KOPT-K1 (cell line): ENCODE measurements around the gene MS4A18.
"Not testable (repeated sequence)": the region's sequence is repeated elsewhere in the genome, so short reads cannot be mapped to it uniquely, and the experiment has no call there.

Experiments used
- H3K27ac ChIP-seq: fragments of 200-600 bp; sonication (generic); 2 replicates; pipeline ENCODE4 v1.5.1; 2016; ENCODE audit warnings: antibody characterized with exemption, mild to moderate bottlenecking, low read depth, low read length; ENCODE audit not compliant: poor library complexity, severe bottlenecking
- H3K36me3 ChIP-seq: fragments of 200-600 bp; sonication (generic); 2 replicates; pipeline ENCODE4 v1.5.1; 2017; ENCODE audit warnings: antibody characterized with exemption, mild to moderate bottlenecking, low read length, moderate library complexity; ENCODE audit not compliant: insufficient read depth
- H3K9me3 ChIP-seq: fragments of 200-600 bp; sonication (generic); 2 replicates; pipeline ENCODE4 v1.5.1; 2017; ENCODE audit warnings: antibody characterized with exemption, low read length, mild to moderate bottlenecking; ENCODE audit not compliant: insufficient read depth, poor library complexity, severe bottlenecking

The MS4A18 gene

DNA sequence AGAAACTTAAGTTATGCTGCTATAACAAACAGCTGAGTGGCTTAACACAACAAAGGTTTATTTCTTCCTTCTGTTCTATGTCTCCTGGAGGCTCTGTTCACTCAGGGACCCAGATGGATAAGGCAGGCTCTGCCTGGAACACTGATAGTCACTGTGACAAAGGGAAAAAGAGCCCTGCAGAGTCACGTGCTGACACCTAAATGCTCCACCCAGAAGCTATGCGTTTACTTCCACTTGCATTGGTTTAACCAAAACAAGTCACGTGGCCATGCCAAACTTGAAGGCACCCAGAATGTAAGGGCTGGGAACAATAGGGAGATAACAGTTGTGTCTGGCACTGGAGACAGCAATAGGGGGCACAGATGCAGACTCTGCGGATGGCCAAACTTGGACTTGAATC is 28.8 kb downstream of the MS4A18 start:
- Histone ChIP-seq H3K27ac (no peak overlapping the region), H3K9me3 (no peaks in the 10 kb centered on the region), H3K36me3 (no peaks in the 10 kb centered on the region)

GRCh38 chr11:60754887-60755286 is 30.4 kb downstream of the MS4A18 start:
- H3K27ac ChIP-seq = no peak overlapping the region
- H3K36me3 ChIP-seq = no peaks in the 10 kb centered on the region
- no peaks in the 10 kb centered on the region for H3K9me3 ChIP-seq

GRCh38 chr11:60756307-60757032 is 31.9 kb downstream of the MS4A18 start, which contains the start of gene MS4A15:
Gene MS4A15, plus strand, starts transcription at chr11:60756867. Its CDS starts 6,867 bp downstream, at chr11:60763734.
- H3K36me3 ChIP-seq = no peaks in the 10 kb centered on the region
- H3K27ac ChIP-seq = no peak within 1 kb of the TSS
- no peaks in the 10 kb centered on the region for H3K9me3 ChIP-seq

- Histone ChIP-seq H3K27ac (no peak overlapping the region), H3K9me3 (no peaks in the 10 kb centered on the region), H3K36me3 (no peaks in the 10 kb centered on the region)
Observed at GRCh38 chr11:60757231-60757800, 32.8 kb downstream of the MS4A18 start.

- not testable (repeated sequence) for H3K27ac ChIP-seq, H3K9me3 ChIP-seq, H3K36me3 ChIP-seq
Observed at GRCh38 chr11:60758671-60759070, 34.2 kb downstream of the MS4A18 start.

GRCh38 chr11:60759438-60760225 is 35.1 kb downstream of the MS4A18 start:
- H3K27ac ChIP-seq, H3K9me3 ChIP-seq, H3K36me3 ChIP-seq: not testable (repeated sequence)

DNA sequence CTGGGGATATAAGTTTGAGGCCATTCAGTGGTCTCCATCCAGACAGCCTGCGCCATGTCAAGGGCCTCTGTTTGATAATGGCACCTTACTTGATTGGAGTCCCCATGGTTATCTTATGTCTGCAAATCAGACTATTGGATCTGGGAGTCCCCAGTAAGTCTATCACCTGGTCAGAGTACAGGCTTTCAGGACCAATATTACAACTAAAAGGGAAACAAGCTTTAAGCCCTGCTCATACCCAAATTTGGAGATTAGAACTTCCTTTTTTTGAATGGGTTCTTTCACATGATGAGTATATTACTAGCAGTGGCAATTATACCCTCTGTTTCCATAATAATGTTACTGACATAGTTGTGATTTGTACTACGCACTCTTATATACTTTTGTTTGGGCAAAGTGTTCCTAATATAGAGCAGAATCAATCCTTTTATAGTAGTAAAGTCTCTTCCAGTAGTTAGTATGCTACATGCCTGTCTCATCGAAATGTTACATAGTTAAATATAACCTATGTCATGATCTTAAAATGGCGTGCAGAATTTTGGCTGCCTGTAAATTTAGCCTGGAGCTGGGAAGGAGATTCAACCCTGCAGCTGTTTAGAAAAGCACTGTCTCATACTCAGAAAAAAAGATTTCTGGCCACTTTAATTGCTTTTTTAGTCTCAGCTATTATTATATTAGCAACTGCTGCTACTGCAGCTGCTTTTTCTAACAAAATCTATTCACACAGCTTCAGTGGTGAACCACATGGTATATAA is 37.1 kb downstream of the MS4A18 start:
- no peak overlapping the region for H3K27ac ChIP-seq
- no peaks in the 10 kb centered on the region for H3K36me3 ChIP-seq
- no peaks in the 10 kb centered on the region for H3K9me3 ChIP-seq

DNA sequence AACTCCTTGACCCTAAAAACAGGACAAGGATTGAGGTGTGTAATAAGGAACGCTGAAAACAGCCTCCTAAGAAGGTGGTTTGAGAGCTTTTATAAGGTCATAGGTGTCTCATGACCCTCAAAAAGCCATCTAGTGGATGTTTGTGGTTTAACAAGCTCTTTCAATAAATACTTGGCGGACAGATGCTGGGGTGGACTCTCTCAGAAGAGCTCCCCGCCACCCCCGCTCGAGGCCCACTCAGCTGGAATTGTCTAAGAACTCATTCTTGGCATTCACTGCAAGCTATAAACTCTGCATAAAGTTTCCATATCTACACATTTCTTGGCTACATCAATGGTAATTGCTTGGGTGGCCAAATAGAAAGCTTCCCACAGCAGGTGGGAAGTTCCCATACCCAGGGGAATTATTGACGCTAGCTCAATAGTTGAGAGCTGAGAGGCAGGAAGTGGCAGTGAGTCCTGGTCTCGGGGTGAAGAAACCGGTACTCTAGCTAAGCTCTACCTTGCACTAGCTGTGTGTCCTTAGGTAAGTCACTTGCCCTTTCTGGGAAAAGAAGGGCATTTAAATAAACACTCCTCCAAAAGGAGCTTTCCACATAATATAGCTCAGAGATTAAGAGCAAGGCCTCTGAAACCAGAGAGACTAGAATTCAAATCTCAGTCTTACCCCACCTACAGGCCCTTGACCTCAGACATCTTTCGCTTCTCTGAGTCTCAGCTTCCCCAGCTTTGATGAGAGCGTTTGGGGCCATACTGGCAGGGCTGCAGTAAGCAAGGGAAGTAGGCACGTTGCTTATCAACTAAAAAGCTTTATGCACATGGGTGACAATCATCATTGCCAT is 38.6 kb downstream of the MS4A18 start:
- no peak overlapping the region for H3K27ac ChIP-seq
- H3K36me3 ChIP-seq = no peaks in the 10 kb centered on the region
- H3K9me3 ChIP-seq = no peaks in the 10 kb centered on the region

GRCh38 chr11:60763692-60764369 is 39.3 kb downstream of the MS4A18 start:
- no peaks in the 10 kb centered on the region for H3K36me3 ChIP-seq

GRCh38 chr11:60764879-60765278 is 40.4 kb downstream of the MS4A18 start:
- H3K27ac ChIP-seq = no peak overlapping the region
- no peaks in the 10 kb centered on the region for H3K9me3 ChIP-seq
- no peaks in the 10 kb centered on the region for H3K36me3 ChIP-seq

More at GRCh38 chr11:60763692-60764369, 39.3 kb downstream of the MS4A18 start:
- Histone ChIP-seq H3K27ac (no peak overlapping the region), H3K9me3 (no peaks in the 10 kb centered on the region)

GRCh38 chr11:60765355-60765754 is 40.8 kb downstream of the MS4A18 start:
- no peaks in the 10 kb centered on the region for H3K36me3 ChIP-seq
- H3K27ac ChIP-seq = no peak overlapping the region
- no peaks in the 10 kb centered on the region for H3K9me3 ChIP-seq

GRCh38 chr11:60766547-60766946 is 42.0 kb downstream of the MS4A18 start:
- Histone ChIP-seq H3K36me3 (no peaks in the 10 kb centered on the region), H3K27ac (no peak overlapping the region), H3K9me3 (no peaks in the 10 kb centered on the region)

DNA sequence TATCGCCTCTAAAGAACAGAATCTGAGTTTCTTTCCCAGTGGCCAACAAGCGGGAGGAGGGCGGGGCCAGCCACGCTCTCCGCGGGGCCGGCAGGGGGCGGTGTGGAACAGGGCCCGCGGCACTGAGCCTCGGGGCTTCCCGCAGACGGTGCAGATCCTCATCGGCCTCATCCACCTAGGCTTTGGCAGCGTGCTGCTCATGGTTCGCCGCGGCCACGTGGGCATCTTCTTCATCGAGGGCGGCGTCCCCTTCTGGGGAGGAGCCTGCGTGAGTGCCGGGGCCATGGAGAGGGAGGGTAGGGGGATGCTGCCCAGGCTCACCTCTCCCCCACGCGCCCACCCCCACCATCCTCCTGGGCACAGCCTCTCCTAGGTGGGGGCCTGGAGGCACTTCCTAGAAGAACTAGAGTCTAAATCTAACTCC is 42.9 kb downstream of the MS4A18 start:
- H3K36me3 ChIP-seq = no peaks in the 10 kb centered on the region
- H3K9me3 ChIP-seq = no peaks in the 10 kb centered on the region
- no peak overlapping the region for H3K27ac ChIP-seq

DNA sequence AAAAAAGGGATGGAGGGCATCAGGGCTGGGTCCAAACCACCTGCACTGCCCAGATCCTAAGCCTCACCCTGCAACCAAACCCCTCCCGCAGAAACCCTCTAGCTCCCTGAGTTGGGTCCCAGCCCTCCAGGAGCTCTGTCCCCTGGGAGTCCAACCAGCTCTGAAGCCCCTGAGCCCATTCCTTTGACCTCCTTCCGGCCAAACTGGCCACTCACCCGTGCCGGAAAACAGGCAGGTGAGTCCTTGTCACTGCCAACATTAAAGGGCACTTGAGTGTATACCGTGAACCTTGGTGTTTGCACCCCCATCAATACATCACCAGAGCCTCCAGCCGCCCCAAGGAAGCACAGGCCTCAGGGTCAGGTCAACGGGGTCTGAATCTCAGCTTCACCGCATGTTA is 43.7 kb downstream of the MS4A18 start:
- no peaks in the 10 kb centered on the region for H3K36me3 ChIP-seq
- H3K27ac ChIP-seq = no peak overlapping the region
- H3K9me3 ChIP-seq = no peaks in the 10 kb centered on the region
